Naive thymus-derived CD4-positive, alpha-beta T cell (primary cell): ENCODE data around the gene VSIR. TPM values are rescaled to one million over a fixed set of nuclear protein-coding genes. Genes with fewer than 3 reads are reported as not detected.

Experiments used
- ATAC-seq: fragments of 150-1000 bp; cut with Tn5 transposase; 2 replicates; pipeline ENCODE4 v1.10.0; 2021; ENCODE audit warnings: mild to moderate bottlenecking, moderate library complexity
- CTCF ChIA-PET: fragments of 350-600 bp; sonication (Branson Sonifier 250); formaldehyde crosslinking; loops from one replicate; lab custom pipeline; 2021; ENCODE audit warnings: antibody characterized with exemption; lab: Charles Lee
- POLR2A ChIA-PET: fragments of 350-600 bp; sonication (Branson Sonifier 250); formaldehyde crosslinking; loops from one replicate; lab custom pipeline; 2021; ENCODE audit warnings: antibody characterized with exemption, inconsistent platforms; lab: Charles Lee
- DNase-seq, 9 donors: peaks; one replicate each; pipeline versions ENCODE4 v3.0.0 to v3.0.0-alpha.2; 2020 to 2022; ENCODE audit warnings: mixed read lengths in 1 of 9
- H3K27ac ChIP-seq: one replicate; pipeline ENCODE4 v1.7.0; 2013; ENCODE audit warnings: mild to moderate bottlenecking, low read depth, low read length, moderate library complexity
- H3K27me3 ChIP-seq, 2 donors: one replicate each; pipeline ENCODE4 v1.7.0; 2013; ENCODE audit warnings: low read length in 2 of 2, mild to moderate bottlenecking in 2 of 2, moderate library complexity in 2 of 2; ENCODE audit not compliant: control insufficient read depth in 2 of 2, insufficient read depth in 2 of 2
- H3K36me3 ChIP-seq, 3 experiments: 1 replicate in 2 of 3; 2 replicates in 1 of 3; pipeline ENCODE4 v1.7.0; 2013; ENCODE audit warnings: low read length in 3 of 3, mild to moderate bottlenecking in 3 of 3, moderate library complexity in 1 of 3; ENCODE audit not compliant: insufficient read depth in 3 of 3, control insufficient read depth in 2 of 3
- H3K4me1 ChIP-seq, 2 donors: one replicate each; pipeline ENCODE4 v1.7.0; 2013; ENCODE audit warnings: low read length in 2 of 2, mild to moderate bottlenecking in 2 of 2, moderate library complexity in 1 of 2; ENCODE audit not compliant: control insufficient read depth in 2 of 2, insufficient read depth in 2 of 2
- H3K4me3 ChIP-seq: 2 replicates; pipeline ENCODE4 v1.7.0; 2013; ENCODE audit warnings: mild to moderate bottlenecking, low read length
- H3K9me3 ChIP-seq, 3 experiments: 1 replicate in 2 of 3; 2 replicates in 1 of 3; pipeline ENCODE4 v1.7.0; 2013; ENCODE audit warnings: low read length in 3 of 3; ENCODE audit not compliant: control insufficient read depth in 2 of 3
- H3K27ac Mint-ChIP-seq, 9 donors: one replicate each; pipeline ENCODE4 v1.8.0; 2020 to 2022; ENCODE audit warnings: mixed read lengths in 9 of 9, mild to moderate bottlenecking in 8 of 9, moderate library complexity in 5 of 9, inconsistent platforms in 2 of 9
- H3K27me3 Mint-ChIP-seq, 5 donors: one replicate each; pipeline ENCODE4 v1.8.0; 2021 to 2022; ENCODE audit warnings: mixed read lengths in 5 of 5, mild to moderate bottlenecking in 1 of 5
- H3K36me3 Mint-ChIP-seq, 5 donors: one replicate each; pipeline ENCODE4 v1.8.0; 2020 to 2022; ENCODE audit warnings: mixed read lengths in 5 of 5, mild to moderate bottlenecking in 3 of 5, inconsistent platforms in 1 of 5
- H3K4me1 Mint-ChIP-seq, 7 donors: one replicate each; pipeline ENCODE4 v1.8.0; 2020 to 2022; ENCODE audit warnings: mixed read lengths in 7 of 7, mild to moderate bottlenecking in 3 of 7, inconsistent platforms in 1 of 7
- H3K4me3 Mint-ChIP-seq, 10 donors: one replicate each; pipeline ENCODE4 v1.8.0; 2020 to 2022; ENCODE audit warnings: mild to moderate bottlenecking in 10 of 10, mixed read lengths in 10 of 10, moderate library complexity in 6 of 10, inconsistent platforms in 2 of 10
- H3K9me3 Mint-ChIP-seq, 11 donors: one replicate each; pipeline ENCODE4 v1.8.0; 2020 to 2022; ENCODE audit warnings: mixed read lengths in 11 of 11, mild to moderate bottlenecking in 4 of 11, inconsistent platforms in 1 of 11, moderate library complexity in 1 of 11
- intact Hi-C, 2 donors: fragments of 100-400 bp; cut with micrococcal nuclease; formaldehyde crosslinking; loops; one replicate each; pipeline ENCODE4 v1.15.1; 2023
- polyA plus RNA-seq, 2 donors: library from polyadenylated mRNA; unstranded; fragments of 300-500 nt; fragmentation: Illumina TruSeq; gene quantifications; one replicate each; pipeline ENCODE4 v1.2.3, GENCODE V29; 2021
- total RNA-seq, 6 experiments: library from RNA in 5 of 6; stranded (reverse) in 5 of 6; gene quantifications; 1 replicate in 5 of 6; 2 replicates in 1 of 6; pipeline ENCODE4 v1.2.3 and lab custom pipeline; 2021 to 2026

VSIR gene
- total and polyA plus RNA-seq, 7 experiments from 2014 or later, result 91.1 to 300 (median 124) TPM

DNA sequence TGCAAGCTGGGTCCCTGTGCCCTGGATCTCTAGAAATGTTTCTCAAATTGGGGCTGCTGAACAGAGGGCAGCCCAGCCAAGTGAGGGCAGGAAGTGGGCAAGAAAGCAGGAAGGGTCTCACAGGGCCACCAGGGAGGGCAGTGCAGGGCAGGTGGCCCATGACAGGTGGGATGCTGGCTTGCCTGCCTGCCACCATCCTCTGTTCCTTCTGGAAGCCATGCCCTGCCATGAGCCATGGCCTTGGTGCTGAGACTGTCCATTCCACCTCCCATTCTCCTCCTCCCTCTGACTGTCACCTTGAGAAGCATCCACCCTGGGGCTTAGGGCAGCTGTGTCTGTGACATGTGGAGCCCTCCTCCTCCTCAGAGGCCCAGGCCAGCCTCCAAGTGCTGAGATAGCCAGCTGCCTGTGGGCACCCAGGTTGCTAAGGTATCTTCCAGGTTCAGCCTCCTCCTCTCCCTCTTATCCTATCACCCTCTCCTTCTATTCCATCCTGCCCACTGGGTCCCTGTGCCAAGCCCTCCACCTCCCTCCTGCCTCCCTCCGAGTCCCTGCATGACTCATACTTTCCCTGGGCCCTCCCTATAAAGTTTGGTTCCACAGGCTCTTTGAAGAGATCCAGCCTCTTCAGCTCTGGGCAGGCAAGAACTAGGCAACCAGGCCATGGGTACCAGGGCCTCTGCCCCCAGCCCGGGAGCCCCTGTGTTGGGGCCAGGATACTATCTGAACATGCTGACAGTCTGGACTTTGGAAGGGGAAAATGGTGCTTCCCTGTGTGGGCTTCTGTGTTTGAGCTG, 1.3 kb downstream of the VSIR start:
- Histone ChIP-seq H3K9me3 (no peaks in the 10 kb centered on the region), H3K4me1 (peaks cover 70 to 71% of the 10 kb centered on the region in 2 donors), H3K36me3 (peaks cover 0 to 44% (median 5%) of the 10 kb centered on the region in 3 experiments), H3K27ac (peak overlapping the region; percentile 93), H3K27me3 (no peaks in the 10 kb centered on the region), H3K4me3 (peak overlapping the region; percentile 91)
- intact Hi-C loops, result loop anchor here in 1 of 2 donors (2.0 kb wide), 1 partner anchor 457 kb away; no protein-coding TSS in a partner anchor
- peaks cover 0 to 5% (median 0%) of the 10 kb centered on the region in 11 donors for H3K9me3 Mint-ChIP-seq
- DNase-seq (peak in 2 of 9 donors; percentile 61 to 62), ATAC-seq (no peak)
- peaks cover 59 to 84% (median 79%) of the 10 kb centered on the region in 7 donors for H3K4me1 Mint-ChIP-seq
- ChIA-PET CTCF (interaction anchor here (0.6 to 5.4 kb wide), 15 partner anchors 9 to 75 kb away, joined by 4 to 48 read pairs (median 15); no protein-coding TSS in a partner anchor), POLR2A (interaction anchor here (0.5 to 25.7 kb wide), 12 partner anchors 10 to 377 kb away, joined by 3 to 863 read pairs (median 6); partner anchors contain the start of gene PSAP)
- peaks cover 3 to 36% (median 11%) of the 10 kb centered on the region in 5 donors for H3K36me3 Mint-ChIP-seq
- no peaks in the 10 kb centered on the region for H3K27me3 Mint-ChIP-seq
- H3K4me3 Mint-ChIP-seq, result peak overlapping the region; percentile 86 to 98 (median 95)
- peak overlapping the region; percentile 80 to 98 (median 93) for H3K27ac Mint-ChIP-seq

DNA sequence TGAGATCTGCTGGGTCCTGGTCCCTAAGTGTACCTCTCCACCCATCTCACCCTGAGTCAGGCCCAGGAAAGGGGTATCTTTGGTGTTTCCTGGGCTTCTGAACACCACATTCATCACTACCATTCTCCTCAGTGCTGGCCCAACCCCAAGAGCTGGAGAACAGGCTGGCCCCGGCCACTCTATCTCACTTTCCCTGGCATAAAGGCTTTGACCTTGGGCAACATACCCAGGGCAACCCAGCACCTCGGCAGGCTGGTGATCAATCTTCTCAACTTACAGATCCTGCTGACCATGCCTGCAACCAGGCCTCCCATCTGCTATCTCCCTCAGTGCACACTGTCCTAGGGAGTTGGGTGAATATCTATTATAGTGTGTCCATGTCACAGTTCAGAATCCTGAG, 2.1 kb downstream of the VSIR start:
- H3K9me3 Mint-ChIP-seq, result peaks cover 0 to 5% (median 0%) of the 10 kb centered on the region in 11 donors
- H3K9me3 ChIP-seq, result no peaks in the 10 kb centered on the region
- intact Hi-C loops, result no loop called here
- H3K4me3 Mint-ChIP-seq, result peak overlapping the region; percentile 86 to 98 (median 95)
- H3K27me3 ChIP-seq, result no peaks in the 10 kb centered on the region
- CTCF ChIA-PET, result interaction anchor here (0.6 to 5.4 kb wide), 11 partner anchors 14 to 1371 kb away, joined by 3 to 48 read pairs (median 23); no protein-coding TSS in a partner anchor
- H3K36me3 ChIP-seq, result peaks cover 0 to 53% (median 11%) of the 10 kb centered on the region in 3 experiments
- H3K4me1 Mint-ChIP-seq, result peaks cover 60 to 84% (median 79%) of the 10 kb centered on the region in 7 donors
- ATAC-seq, result no peak
- peak overlapping the region; percentile 91 for H3K4me3 ChIP-seq
- peak overlapping the region; percentile 80 to 98 (median 93) for H3K27ac Mint-ChIP-seq
- H3K27ac ChIP-seq, result peak overlapping the region; percentile 93
- POLR2A ChIA-PET, result interaction anchor here (0.7 to 25.7 kb wide), 7 partner anchors 24 to 314 kb away, joined by 3 to 863 read pairs (median 41); no protein-coding TSS in a partner anchor
- peaks cover 6 to 36% (median 11%) of the 10 kb centered on the region in 5 donors for H3K36me3 Mint-ChIP-seq
- no peaks in the 10 kb centered on the region for H3K27me3 Mint-ChIP-seq
- DNase-seq, result no peak
- H3K4me1 ChIP-seq, result peaks cover 71 to 77% of the 10 kb centered on the region in 2 donors

DNA sequence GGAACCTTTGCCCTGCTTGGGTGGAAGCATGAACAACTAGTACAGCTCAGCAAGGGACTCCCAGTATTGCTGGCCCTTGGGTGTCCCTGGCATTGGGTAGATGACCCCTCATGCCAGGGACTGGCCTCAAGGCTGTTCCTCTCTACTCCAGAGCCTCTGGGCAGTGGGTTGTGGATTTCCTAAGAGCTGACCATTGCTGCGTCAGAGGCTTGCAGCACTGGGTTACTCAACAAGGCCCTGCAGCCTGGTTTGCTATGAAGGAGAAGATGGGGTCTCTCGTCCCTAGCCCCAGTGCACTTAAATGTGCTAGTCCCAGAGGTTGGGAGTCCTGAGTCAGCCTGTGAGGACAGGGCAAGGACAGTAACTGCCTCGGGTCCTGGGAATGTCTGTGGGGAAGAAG, 2.5 kb downstream of the VSIR start:
- intact Hi-C loops, result no loop called here
- H3K4me1 ChIP-seq, result peaks cover 70 to 75% of the 10 kb centered on the region in 2 donors
- no peaks in the 10 kb centered on the region for H3K27me3 ChIP-seq
- ChIA-PET CTCF (interaction anchor here (0.6 to 4.4 kb wide), 5 partner anchors 14 to 1371 kb away, joined by 3 to 38 read pairs (median 23); no protein-coding TSS in a partner anchor), POLR2A (interaction anchor here (5.1 to 25.7 kb wide), 3 partner anchors 24 to 44 kb away, joined by 41 to 863 read pairs (median 136); no protein-coding TSS in a partner anchor)
- H3K36me3 Mint-ChIP-seq, result peaks cover 6 to 39% (median 11%) of the 10 kb centered on the region in 5 donors
- H3K9me3 Mint-ChIP-seq, result peaks cover 0 to 5% (median 0%) of the 10 kb centered on the region in 11 donors
- H3K27me3 Mint-ChIP-seq, result no peaks in the 10 kb centered on the region
- H3K27ac ChIP-seq, result peak overlapping the region; percentile 93
- peaks cover 0 to 57% (median 11%) of the 10 kb centered on the region in 3 experiments for H3K36me3 ChIP-seq
- peak overlapping the region; percentile 86 to 98 (median 95) for H3K4me3 Mint-ChIP-seq
- DNase-seq (no peak), ATAC-seq (no peak)
- no peaks in the 10 kb centered on the region for H3K9me3 ChIP-seq
- H3K4me1 Mint-ChIP-seq, result peaks cover 58 to 84% (median 79%) of the 10 kb centered on the region in 7 donors
- peak overlapping the region; percentile 85 to 98 (median 94) for H3K27ac Mint-ChIP-seq
- peak overlapping the region; percentile 91 for H3K4me3 ChIP-seq

DNA sequence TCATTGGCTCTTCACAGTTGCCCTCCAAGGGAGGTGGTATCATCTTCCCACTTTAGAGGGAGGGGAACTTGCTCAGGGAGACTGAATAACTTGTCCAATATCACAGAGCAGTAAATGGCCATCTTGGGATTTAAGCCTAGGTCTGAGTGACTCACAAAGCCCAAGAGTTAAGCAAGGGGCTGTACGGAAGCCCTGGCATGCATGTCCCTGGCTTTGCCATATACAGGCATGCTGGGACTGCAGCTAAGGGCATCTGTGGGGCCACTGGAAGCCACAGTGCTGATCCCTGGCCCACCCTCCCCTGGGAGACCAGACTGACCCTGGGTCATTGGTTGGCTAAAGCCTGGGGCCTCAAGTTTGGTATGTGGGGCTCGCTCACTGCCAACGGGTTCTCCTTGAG, 3.1 kb downstream of the VSIR start:
- intact Hi-C loops, result no loop called here
- peaks cover 6 to 41% (median 11%) of the 10 kb centered on the region in 5 donors for H3K36me3 Mint-ChIP-seq

DNA sequence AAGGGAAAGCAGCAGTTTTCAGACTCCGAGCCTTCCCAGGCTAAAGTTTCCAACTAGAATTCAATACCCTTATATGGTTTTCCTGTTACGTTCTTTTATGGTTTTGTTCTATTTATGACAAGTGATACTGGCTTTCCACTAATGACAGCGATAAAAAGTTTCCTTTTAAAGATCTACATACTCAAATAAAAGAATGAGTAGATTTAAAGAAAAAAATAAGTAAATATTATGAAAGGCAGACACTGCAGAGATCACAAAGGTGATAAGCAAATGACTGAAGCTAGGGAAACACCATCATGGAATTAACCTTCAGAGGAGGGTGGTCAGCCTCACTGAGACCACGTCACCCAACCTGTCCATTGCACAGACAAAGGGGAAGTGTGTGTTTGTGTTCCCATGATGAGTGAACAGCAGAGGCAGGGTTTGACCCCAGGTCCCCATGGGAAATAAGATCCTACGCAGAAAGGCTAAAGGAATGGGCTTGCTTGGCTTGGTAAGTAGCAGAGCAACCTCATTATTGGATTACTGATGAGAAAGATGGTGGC, 4.0 kb downstream of the VSIR start:
- ATAC-seq, result no peak
- Mint-ChIP-seq H3K36me3 (peaks cover 6 to 41% (median 11%) of the 10 kb centered on the region in 5 donors), H3K4me1 (peaks cover 58 to 84% (median 77%) of the 10 kb centered on the region in 7 donors), H3K4me3 (peak overlapping the region; percentile 86 to 98 (median 95)), H3K27ac (peak overlapping the region; percentile 89 to 98 (median 93)), H3K27me3 (no peaks in the 10 kb centered on the region), H3K9me3 (peaks cover 0 to 4% (median 0%) of the 10 kb centered on the region in 11 donors)
- H3K27ac ChIP-seq, result peak overlapping the region; percentile 93
- peak overlapping the region; percentile 91 for H3K4me3 ChIP-seq
- H3K9me3 ChIP-seq, result no peaks in the 10 kb centered on the region
- ChIA-PET CTCF (interaction anchor here (0.6 to 2.8 kb wide), 7 partner anchors 12 to 62 kb away, joined by 3 to 14 read pairs (median 3); no protein-coding TSS in a partner anchor), POLR2A (interaction anchor here (0.6 to 25.7 kb wide), 10 partner anchors 22 to 171 kb away, joined by 3 to 863 read pairs (median 7); partner anchors contain the start of gene C10orf105)
- peak in 1 of 9 donors; percentile 57 for DNase-seq
- H3K36me3 ChIP-seq, result peaks cover 0 to 71% (median 11%) of the 10 kb centered on the region in 3 experiments
- intact Hi-C loops, result loop anchor here (1.0 kb wide), 4 partner anchors 12 to 43 kb away; no protein-coding TSS in a partner anchor
- H3K27me3 ChIP-seq, result no peaks in the 10 kb centered on the region
- H3K4me1 ChIP-seq, result peaks cover 70 to 78% of the 10 kb centered on the region in 2 donors

More for the DNA sequence above, 3.1 kb downstream of the VSIR start:
- H3K27ac Mint-ChIP-seq, result peak overlapping the region; percentile 89 to 98 (median 93)
- H3K36me3 ChIP-seq, result peaks cover 0 to 62% (median 11%) of the 10 kb centered on the region in 3 experiments
- peaks cover 70 to 74% of the 10 kb centered on the region in 2 donors for H3K4me1 ChIP-seq
- no peaks in the 10 kb centered on the region for H3K27me3 Mint-ChIP-seq
- ChIA-PET CTCF (interaction anchor here (0.9 to 2.4 kb wide), 4 partner anchors 13 to 63 kb away, joined by 3 to 14 read pairs (median 3); no protein-coding TSS in a partner anchor), POLR2A (interaction anchor here (0.9 to 25.7 kb wide), 7 partner anchors 23 to 76 kb away, joined by 3 to 863 read pairs (median 12); partner anchors contain the start of gene C10orf105)
- DNase-seq, result no peak
- H3K4me3 ChIP-seq, result peak overlapping the region; percentile 91
- no peaks in the 10 kb centered on the region for H3K27me3 ChIP-seq
- H3K9me3 Mint-ChIP-seq, result peaks cover 0 to 5% (median 0%) of the 10 kb centered on the region in 11 donors
- H3K9me3 ChIP-seq, result no peaks in the 10 kb centered on the region
- H3K27ac ChIP-seq, result peak overlapping the region; percentile 93
- ATAC-seq, result no peak
- peaks cover 58 to 84% (median 79%) of the 10 kb centered on the region in 7 donors for H3K4me1 Mint-ChIP-seq
- peak overlapping the region; percentile 86 to 98 (median 95) for H3K4me3 Mint-ChIP-seq
